ENCODE results near the gene KCNQ1. TPM values are rescaled to one million over a fixed set of nuclear protein-coding genes. Genes with fewer than 3 reads are reported as not detected.

The KCNQ1 gene
- total RNA-seq, 1 experiment from 2014 or later = 9.2 TPM

DNA sequence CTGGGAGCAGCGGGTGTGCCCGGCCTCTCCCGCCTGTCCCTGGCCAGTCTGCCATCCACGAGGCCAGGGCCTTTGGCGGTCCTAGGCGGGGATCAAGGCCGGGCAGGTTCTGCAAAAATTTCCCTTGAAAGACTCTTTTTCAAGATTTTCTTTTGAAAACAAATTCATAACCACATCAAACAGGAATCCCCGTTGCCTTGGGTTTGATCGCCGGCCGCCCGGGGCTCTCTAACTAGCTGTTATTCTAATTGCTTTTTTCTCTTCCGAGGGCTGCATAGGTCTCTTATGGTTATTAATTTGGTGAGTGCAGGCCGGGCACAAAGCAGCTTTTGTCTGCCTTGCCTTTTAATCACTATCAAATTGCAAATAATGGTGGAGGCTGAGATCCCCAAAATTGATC, 398.7 kb downstream of the KCNQ1 start:
- no peaks in the 10 kb centered on the region for H3K36me3 Mint-ChIP-seq (ENCODE audit: insufficient read depth, unreplicated experiment)
- intact Hi-C loops (cut with micrococcal nuclease; ENCODE audit: unreplicated experiment) = no loop called here
- no peaks in the 10 kb centered on the region for H3K4me1 Mint-ChIP-seq (ENCODE audit: low read depth, unreplicated experiment)
- no peaks in the 10 kb centered on the region for H3K9me3 Mint-ChIP-seq (ENCODE audit: low read depth, unreplicated experiment)
- no peak overlapping the region for H3K27ac Mint-ChIP-seq (ENCODE audit: unreplicated experiment)
- TF ChIP-seq, protein P1, sequence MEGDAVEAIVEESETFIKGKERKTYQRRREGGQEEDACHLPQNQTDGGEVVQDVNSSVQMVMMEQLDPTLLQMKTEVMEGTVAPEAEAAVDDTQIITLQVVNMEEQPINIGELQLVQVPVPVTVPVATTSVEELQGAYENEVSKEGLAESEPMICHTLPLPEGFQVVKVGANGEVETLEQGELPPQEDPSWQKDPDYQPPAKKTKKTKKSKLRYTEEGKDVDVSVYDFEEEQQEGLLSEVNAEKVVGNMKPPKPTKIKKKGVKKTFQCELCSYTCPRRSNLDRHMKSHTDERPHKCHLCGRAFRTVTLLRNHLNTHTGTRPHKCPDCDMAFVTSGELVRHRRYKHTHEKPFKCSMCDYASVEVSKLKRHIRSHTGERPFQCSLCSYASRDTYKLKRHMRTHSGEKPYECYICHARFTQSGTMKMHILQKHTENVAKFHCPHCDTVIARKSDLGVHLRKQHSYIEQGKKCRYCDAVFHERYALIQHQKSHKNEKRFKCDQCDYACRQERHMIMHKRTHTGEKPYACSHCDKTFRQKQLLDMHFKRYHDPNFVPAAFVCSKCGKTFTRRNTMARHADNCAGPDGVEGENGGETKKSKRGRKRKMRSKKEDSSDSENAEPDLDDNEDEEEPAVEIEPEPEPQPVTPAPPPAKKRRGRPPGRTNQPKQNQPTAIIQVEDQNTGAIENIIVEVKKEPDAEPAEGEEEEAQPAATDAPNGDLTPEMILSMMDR (IDR thresholded peaks at IDR 0.05; ENCODE audit: unreplicated experiment) = no peak
- no TSS peak for BruUV-seq (replicated peaks)
- CTCF ChIA-PET = no interaction called here
- H3K27me3 Mint-ChIP-seq (ENCODE audit: unreplicated experiment) = peaks cover 30% of the 10 kb centered on the region
- H3K4me3 Mint-ChIP-seq (ENCODE audit: low read depth, unreplicated experiment) = no peak overlapping the region
- no peak for DNase-seq

DNA sequence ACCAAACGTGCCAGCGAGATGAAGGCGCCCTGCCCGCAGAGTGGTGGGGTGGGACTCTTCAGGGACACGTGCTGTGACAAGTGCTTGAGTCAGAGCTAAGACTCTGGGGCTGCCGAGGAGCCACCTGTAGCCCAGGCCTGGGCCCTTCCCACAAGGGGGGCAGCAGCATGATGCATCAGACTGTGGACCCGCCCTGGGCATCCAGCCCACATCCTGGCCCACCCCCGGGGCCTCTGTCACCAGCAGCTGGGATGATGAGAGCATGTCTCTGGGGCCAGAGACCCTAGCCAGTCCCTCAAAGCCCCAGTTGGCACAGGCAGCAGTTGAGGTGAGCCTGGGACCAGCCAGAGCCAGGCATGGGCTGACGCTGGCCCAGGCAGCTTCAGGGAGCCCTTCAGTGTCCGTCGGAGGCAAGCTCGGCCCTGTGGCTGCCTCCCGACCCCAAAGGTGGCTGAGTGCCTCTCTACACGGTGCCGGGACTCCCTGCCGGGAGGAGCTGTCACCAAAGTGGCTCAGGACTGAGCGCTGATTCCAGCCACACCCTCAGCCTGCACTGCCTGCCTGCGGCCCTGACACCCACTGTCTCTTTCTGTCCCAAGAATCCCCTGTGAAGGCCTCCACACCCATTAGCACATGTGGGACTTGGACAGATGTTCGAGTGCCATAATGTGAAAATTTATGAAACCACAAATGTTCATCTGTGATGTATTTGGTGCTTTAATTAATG, 399.5 kb downstream of the KCNQ1 start:
- no peak for DNase-seq
- BruUV-seq (replicated peaks) = no TSS peak
- H3K4me1 Mint-ChIP-seq (ENCODE audit: low read depth, unreplicated experiment) = no peaks in the 10 kb centered on the region
- intact Hi-C loops (cut with micrococcal nuclease; ENCODE audit: unreplicated experiment) = no loop called here
- CTCF ChIA-PET = interaction anchor here (0.5 kb wide), 1 partner anchor 28 kb away, joined by 4 read pairs; no protein-coding TSS in a partner anchor
- peaks cover 24% of the 10 kb centered on the region for H3K27me3 Mint-ChIP-seq (ENCODE audit: unreplicated experiment)
- no peaks in the 10 kb centered on the region for H3K9me3 Mint-ChIP-seq (ENCODE audit: low read depth, unreplicated experiment)
- no peak overlapping the region for H3K27ac Mint-ChIP-seq (ENCODE audit: unreplicated experiment)
- H3K36me3 Mint-ChIP-seq (ENCODE audit: insufficient read depth, unreplicated experiment) = no peaks in the 10 kb centered on the region
- TF ChIP-seq, protein P1 (IDR thresholded peaks at IDR 0.05; ENCODE audit: unreplicated experiment) = no peak
- H3K4me3 Mint-ChIP-seq (ENCODE audit: low read depth, unreplicated experiment) = no peak overlapping the region

DNA sequence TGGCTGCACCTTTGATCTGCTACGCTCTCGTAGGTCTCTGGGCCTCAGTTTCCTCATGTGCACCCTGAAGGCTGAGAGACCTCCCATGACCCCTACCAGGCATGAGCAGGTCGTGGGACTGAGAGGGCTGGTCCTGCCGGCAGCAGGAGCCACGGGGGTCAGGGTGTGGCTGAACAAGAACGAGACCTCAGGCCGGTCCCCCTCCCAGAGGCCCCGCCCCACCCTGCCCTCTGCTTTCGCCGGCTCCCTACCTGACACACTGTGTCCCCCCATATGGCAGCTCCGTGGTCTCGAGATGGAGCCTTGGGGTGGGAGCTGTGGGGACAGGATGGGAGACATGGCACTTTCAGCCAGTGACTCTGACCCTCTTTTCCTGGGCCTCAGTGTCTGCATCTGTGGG, 400.2 kb downstream of the KCNQ1 start:
- no peaks in the 10 kb centered on the region for H3K36me3 Mint-ChIP-seq (ENCODE audit: insufficient read depth, unreplicated experiment)
- H3K9me3 Mint-ChIP-seq (ENCODE audit: low read depth, unreplicated experiment) = no peaks in the 10 kb centered on the region
- no peak overlapping the region for H3K4me3 Mint-ChIP-seq (ENCODE audit: low read depth, unreplicated experiment)
- intact Hi-C loops (cut with micrococcal nuclease; ENCODE audit: unreplicated experiment) = no loop called here
- H3K4me1 Mint-ChIP-seq (ENCODE audit: low read depth, unreplicated experiment) = no peaks in the 10 kb centered on the region
- DNase-seq = no peak
- BruUV-seq (replicated peaks) = no TSS peak
- peaks cover 17% of the 10 kb centered on the region for H3K27me3 Mint-ChIP-seq (ENCODE audit: unreplicated experiment)
- H3K27ac Mint-ChIP-seq (ENCODE audit: unreplicated experiment) = no peak overlapping the region
- CTCF ChIA-PET = no interaction called here
- TF ChIP-seq, protein P1 (IDR thresholded peaks at IDR 0.05; ENCODE audit: unreplicated experiment) = no peak

DNA sequence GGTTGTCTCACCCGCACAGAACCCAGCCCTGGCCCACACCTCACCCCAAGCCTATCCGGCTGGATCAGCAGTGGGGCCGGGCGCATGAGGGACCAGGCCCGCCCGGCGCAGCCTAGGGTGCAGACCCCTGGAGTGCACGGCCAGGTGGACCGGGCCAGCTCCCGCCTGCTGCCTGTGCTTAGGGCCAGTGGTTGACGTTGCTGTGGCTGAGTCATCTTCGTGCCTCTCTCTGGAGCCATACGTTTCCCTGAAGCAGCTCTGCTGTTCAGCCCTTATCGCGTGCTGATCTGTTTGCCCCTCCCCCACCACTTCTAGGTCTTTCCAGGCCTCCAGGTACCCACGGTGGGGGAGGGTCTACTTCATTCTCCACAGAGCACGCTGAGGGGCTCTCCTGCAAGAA, 401.2 kb downstream of the KCNQ1 start:
- CTCF ChIA-PET = no interaction called here
- no TSS peak for BruUV-seq (replicated peaks)
- H3K4me3 Mint-ChIP-seq (ENCODE audit: low read depth, unreplicated experiment) = no peak overlapping the region

More for the DNA sequence above, 401.2 kb downstream of the KCNQ1 start:
- Mint-ChIP-seq H3K27me3 (ENCODE audit: unreplicated experiment) (peaks cover 6% of the 10 kb centered on the region), H3K27ac (ENCODE audit: unreplicated experiment) (no peak overlapping the region), H3K4me1 (ENCODE audit: low read depth, unreplicated experiment) (no peaks in the 10 kb centered on the region), H3K9me3 (ENCODE audit: low read depth, unreplicated experiment) (no peaks in the 10 kb centered on the region), H3K36me3 (ENCODE audit: insufficient read depth, unreplicated experiment) (no peaks in the 10 kb centered on the region)
- intact Hi-C loops (cut with micrococcal nuclease; ENCODE audit: unreplicated experiment) = no loop called here
- no peak for DNase-seq
- TF ChIP-seq, protein P1 (IDR thresholded peaks at IDR 0.05; ENCODE audit: unreplicated experiment) = no peak

Data from Calu3 (cell line).